GM21381 (cell line): ENCODE measurements around the gene PAX8.

Source experiments
- ATAC-seq: cut with Tn5 transposase; IDR thresholded peaks from one replicate; pipeline ENCODE4 v1.9.1; 2021; ENCODE audit warnings: mild to moderate bottlenecking, moderate library complexity; ENCODE audit not compliant: unreplicated experiment

The PAX8 gene

GRCh38 chr2:113268621-113269360 lies 9.9 kb downstream of the PAX8 start:
- no peak for ATAC-seq

GRCh38 chr2:113266431-113266830 lies 12.3 kb downstream of the PAX8 start:
- ATAC-seq, result no peak

- ATAC-seq, result no peak
Measured at GRCh38 chr2:113264713-113265403, 13.9 kb downstream of the PAX8 start.

- no peak for ATAC-seq
Measured at GRCh38 chr2:113263546-113263945, 15.2 kb downstream of the PAX8 start.

GRCh38 chr2:113260991-113261390 lies 17.7 kb downstream of the PAX8 start:
- ATAC-seq, result no peak

GRCh38 chr2:113258471-113259147 lies 20.1 kb downstream of the PAX8 start:
- no peak for ATAC-seq

- ATAC-seq, result no peak
Measured at GRCh38 chr2:113257516-113258264, 21.0 kb downstream of the PAX8 start.

GRCh38 chr2:113255140-113256070 lies 23.3 kb downstream of the PAX8 start:
- no peak for ATAC-seq

GRCh38 chr2:113253453-113253852 lies 25.3 kb downstream of the PAX8 start:
- no peak for ATAC-seq

- no peak for ATAC-seq
Measured at GRCh38 chr2:113252047-113252590, 26.6 kb downstream of the PAX8 start.

GRCh38 chr2:113251118-113251517 lies 27.6 kb downstream of the PAX8 start:
- no peak for ATAC-seq

GRCh38 chr2:113248997-113249770 lies 29.5 kb downstream of the PAX8 start:
- ATAC-seq, result no peak

- ATAC-seq, result no peak
Measured at GRCh38 chr2:113246606-113247005, 32.1 kb downstream of the PAX8 start.

- ATAC-seq, result no peak
Measured at GRCh38 chr2:113245276-113245711, 33.4 kb downstream of the PAX8 start.

- no peak for ATAC-seq
Measured at GRCh38 chr2:113242327-113242726, 36.4 kb downstream of the PAX8 start.

GRCh38 chr2:113240915-113241911 lies 37.5 kb downstream of the PAX8 start:
- ATAC-seq, result no peak

GRCh38 chr2:113240150-113240914 lies 38.4 kb downstream of the PAX8 start:
- no peak for ATAC-seq
